AG04449 (cell line): ENCODE results near the gene DIS3L2.

Experiments
- CTCF ChIA-PET: fragments of 350-600 bp; formaldehyde crosslinking; extraction: SDS; loops from one replicate; lab custom pipeline; 2021; ENCODE audit warnings: antibody characterized with exemption; lab: Yijun Ruan, JAX
- POLR2A ChIA-PET: fragments of 400-600, 350-600 bp; formaldehyde crosslinking; extraction: SDS; loops from one replicate; lab custom pipeline; 2020; ENCODE audit warnings: antibody characterized with exemption, inconsistent platforms; lab: Yijun Ruan, JAX
- DNase-seq: peaks from one replicate; pipeline ENCODE4 v3.0.0-alpha.2; 2010; ENCODE audit warnings: low read depth, low spot score
- H3K4me3 ChIP-seq: 2 replicates; pipeline ENCODE4 v1.5.1; 2011; ENCODE audit warnings: low read depth, mild to moderate bottlenecking, control low read depth, low read length
- TF ChIP-seq, protein P1 (sequence below): IDR thresholded peaks from one replicate; pipeline ENCODE4 v1.5.1; 2011; ENCODE audit warnings: mild to moderate bottlenecking, moderate library complexity, low read length, control low read depth, inconsistent platforms; ENCODE audit not compliant: insufficient read depth; ENCODE audit errors: missing control alignments

The DIS3L2 gene

GRCh38 chr2:232236200-232236599 is 274.7 kb downstream of the DIS3L2 start:
- POLR2A ChIA-PET = no interaction called here
- no peak for DNase-seq
- CTCF ChIA-PET = interaction anchor here (1.2 kb wide), 1 partner anchor 90 kb away, joined by 3 read pairs; no protein-coding TSS in a partner anchor
- no peak overlapping the region for H3K4me3 ChIP-seq
- TF ChIP-seq, protein P1, sequence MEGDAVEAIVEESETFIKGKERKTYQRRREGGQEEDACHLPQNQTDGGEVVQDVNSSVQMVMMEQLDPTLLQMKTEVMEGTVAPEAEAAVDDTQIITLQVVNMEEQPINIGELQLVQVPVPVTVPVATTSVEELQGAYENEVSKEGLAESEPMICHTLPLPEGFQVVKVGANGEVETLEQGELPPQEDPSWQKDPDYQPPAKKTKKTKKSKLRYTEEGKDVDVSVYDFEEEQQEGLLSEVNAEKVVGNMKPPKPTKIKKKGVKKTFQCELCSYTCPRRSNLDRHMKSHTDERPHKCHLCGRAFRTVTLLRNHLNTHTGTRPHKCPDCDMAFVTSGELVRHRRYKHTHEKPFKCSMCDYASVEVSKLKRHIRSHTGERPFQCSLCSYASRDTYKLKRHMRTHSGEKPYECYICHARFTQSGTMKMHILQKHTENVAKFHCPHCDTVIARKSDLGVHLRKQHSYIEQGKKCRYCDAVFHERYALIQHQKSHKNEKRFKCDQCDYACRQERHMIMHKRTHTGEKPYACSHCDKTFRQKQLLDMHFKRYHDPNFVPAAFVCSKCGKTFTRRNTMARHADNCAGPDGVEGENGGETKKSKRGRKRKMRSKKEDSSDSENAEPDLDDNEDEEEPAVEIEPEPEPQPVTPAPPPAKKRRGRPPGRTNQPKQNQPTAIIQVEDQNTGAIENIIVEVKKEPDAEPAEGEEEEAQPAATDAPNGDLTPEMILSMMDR = no peak

- TF ChIP-seq, protein P1 = no peak
- ChIA-PET CTCF (no interaction called here), POLR2A (no interaction called here)
- H3K4me3 ChIP-seq = no peak overlapping the region
- DNase-seq = no peak
These were observed 276.0 kb downstream of the DIS3L2 start for GRCh38 chr2:232237464-232237863.

DNA sequence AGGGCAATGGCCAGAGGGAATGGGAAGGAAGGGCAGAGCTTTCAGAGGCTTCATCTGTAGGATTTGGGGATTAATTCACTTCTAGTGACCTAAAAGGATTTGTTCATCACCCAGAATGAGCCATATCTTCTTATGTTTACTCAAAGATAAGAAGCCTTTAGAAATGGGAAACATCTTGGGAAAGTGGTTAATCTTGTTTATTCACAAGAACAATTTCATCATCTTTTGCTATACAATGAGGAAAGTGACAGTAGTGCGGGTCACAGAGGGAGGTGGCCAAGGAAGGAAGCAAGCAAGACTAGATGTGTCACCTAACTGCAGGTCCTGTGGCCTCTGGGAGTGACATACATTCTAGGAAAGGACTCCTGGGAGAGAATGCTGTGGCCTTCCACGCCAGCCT is 276.6 kb downstream of the DIS3L2 start:
- POLR2A ChIA-PET = no interaction called here
- DNase-seq = no peak
- TF ChIP-seq, protein P1 = no peak
- CTCF ChIA-PET = no interaction called here
- H3K4me3 ChIP-seq = no peak overlapping the region

- CTCF ChIA-PET = interaction anchor here (1.3 kb wide), 1 partner anchor 54 kb away, joined by 3 read pairs; no protein-coding TSS in a partner anchor
- no peak for DNase-seq
- POLR2A ChIA-PET = no interaction called here
- H3K4me3 ChIP-seq = no peak overlapping the region
- TF ChIP-seq, protein P1 = no peak
These were observed 277.1 kb downstream of the DIS3L2 start for GRCh38 chr2:232238596-232238995.

- ChIA-PET POLR2A (no interaction called here), CTCF (interaction anchor here (1.3 to 1.7 kb wide), 2 partner anchors 10 to 52 kb away, joined by 3 to 6 read pairs; no protein-coding TSS in a partner anchor)
- H3K4me3 ChIP-seq = no peak overlapping the region
- no peak for DNase-seq
- TF ChIP-seq, protein P1 = no peak
These were observed 278.6 kb downstream of the DIS3L2 start for GRCh38 chr2:232239951-232240681.

DNA sequence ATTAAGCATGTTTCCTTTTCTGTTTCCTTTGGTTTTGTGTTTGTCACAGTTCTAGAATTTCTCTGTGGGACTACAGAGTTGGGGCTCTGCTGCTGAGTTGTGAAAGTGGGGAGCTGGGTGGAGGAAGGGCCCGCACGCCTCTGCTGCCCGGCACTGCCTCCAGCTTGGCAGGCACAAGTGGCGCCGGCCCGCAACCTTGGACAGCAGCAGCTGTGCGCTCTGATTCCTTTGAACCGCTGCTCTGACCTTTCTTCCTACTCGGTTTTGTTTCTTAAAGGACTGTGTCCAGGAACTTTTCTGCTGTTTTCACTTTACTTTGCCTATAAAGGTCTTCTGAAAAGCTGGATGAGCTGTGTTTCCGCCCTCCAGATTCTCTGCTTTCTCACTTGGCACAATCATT is 279.4 kb downstream of the DIS3L2 start:
- H3K4me3 ChIP-seq = no peak overlapping the region
- ChIA-PET CTCF (interaction anchor here (1.1 to 1.7 kb wide), 2 partner anchors 11 to 51 kb away, joined by 3 to 6 read pairs; no protein-coding TSS in a partner anchor), POLR2A (no interaction called here)
- no peak for DNase-seq
- TF ChIP-seq, protein P1 = no peak
